Mammary epithelial cell (primary cell): ENCODE results near the gene ADCYAP1.

Experiments used
- CTCF ChIP-seq, 2 donors: IDR thresholded peaks in 1 of 2; conservative IDR thresholded peaks in 1 of 2; 2 replicates each; pipeline ENCODE4 v1.5.1; 2011 to 2012; ENCODE audit warnings: inconsistent platforms in 2 of 2, low read length in 2 of 2, mild to moderate bottlenecking in 2 of 2, control low read depth in 1 of 2, low read depth in 1 of 2; ENCODE audit not compliant: insufficient read depth in 1 of 2; ENCODE audit errors: extremely low read depth in 1 of 2
- EZH2 ChIP-seq: IDR thresholded peaks from 2 replicates; pipeline ENCODE4 v1.6.1; 2012; ENCODE audit warnings: low read length, inconsistent platforms, borderline replicate concordance

- no peak for TF ChIP-seq CTCF (conservative IDR thresholded peaks at IDR 0.05 in 1 of 2, IDR thresholded peaks at IDR 0.05 in 1 of 2; ENCODE audit: extremely low read depth in 1 of 2, insufficient read depth in 1 of 2, low read depth in 1 of 2, low read length in 2 of 2)
- TF ChIP-seq EZH2, result no peak
Observed at GRCh38 chr18:877238-877637, 27.4 kb upstream of the ADCYAP1 start.
